Thyroid gland (tissue), 4 donors: ENCODE measurements around the gene SGIP1.

Experiments
- POLR2A ChIP-seq, 2 donors: fragments of 450-650 bp; IDR thresholded peaks; one replicate each; pipeline ENCODE4 v1.6.1; 2017; ENCODE audit warnings: antibody characterized with exemption in 2 of 2, mild to moderate bottlenecking in 2 of 2, moderate library complexity in 1 of 2
- TF ChIP-seq, protein P1 (sequence below), 6 experiments: fragments of 200-600 bp in 3 of 6; fragments of 450-650 bp in 3 of 6; sonication (generic) in 3 of 6; IDR thresholded peaks; one replicate each; pipeline ENCODE4 v1.5.1; 2016 to 2019; ENCODE audit warnings: antibody characterized with exemption in 6 of 6, mild to moderate bottlenecking in 2 of 6, inconsistent platforms in 1 of 6, moderate library complexity in 1 of 6

DNA sequence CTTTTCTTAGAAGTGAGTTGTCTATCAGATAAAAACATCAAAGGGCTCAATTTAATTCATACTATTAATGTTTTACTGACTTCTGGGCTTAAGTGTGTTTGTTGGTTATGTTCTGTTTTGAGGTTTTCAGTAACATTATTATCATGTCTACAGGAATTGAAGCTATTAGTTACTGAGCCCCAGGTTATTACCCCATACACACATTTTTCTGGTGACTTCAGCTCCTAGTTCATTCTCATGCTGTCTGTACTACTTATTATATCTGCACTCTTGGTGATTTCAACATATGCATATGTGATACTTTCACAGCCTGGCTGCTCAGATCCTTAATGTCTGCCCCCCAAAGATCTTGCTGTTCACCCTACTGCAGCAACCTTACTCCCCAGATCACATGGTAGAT is 27.0 kb upstream of the SGIP1 start:
- TF ChIP-seq, protein P1, sequence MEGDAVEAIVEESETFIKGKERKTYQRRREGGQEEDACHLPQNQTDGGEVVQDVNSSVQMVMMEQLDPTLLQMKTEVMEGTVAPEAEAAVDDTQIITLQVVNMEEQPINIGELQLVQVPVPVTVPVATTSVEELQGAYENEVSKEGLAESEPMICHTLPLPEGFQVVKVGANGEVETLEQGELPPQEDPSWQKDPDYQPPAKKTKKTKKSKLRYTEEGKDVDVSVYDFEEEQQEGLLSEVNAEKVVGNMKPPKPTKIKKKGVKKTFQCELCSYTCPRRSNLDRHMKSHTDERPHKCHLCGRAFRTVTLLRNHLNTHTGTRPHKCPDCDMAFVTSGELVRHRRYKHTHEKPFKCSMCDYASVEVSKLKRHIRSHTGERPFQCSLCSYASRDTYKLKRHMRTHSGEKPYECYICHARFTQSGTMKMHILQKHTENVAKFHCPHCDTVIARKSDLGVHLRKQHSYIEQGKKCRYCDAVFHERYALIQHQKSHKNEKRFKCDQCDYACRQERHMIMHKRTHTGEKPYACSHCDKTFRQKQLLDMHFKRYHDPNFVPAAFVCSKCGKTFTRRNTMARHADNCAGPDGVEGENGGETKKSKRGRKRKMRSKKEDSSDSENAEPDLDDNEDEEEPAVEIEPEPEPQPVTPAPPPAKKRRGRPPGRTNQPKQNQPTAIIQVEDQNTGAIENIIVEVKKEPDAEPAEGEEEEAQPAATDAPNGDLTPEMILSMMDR (IDR thresholded peaks at IDR 0.05): no peak
- no peak for TF ChIP-seq POLR2A (IDR thresholded peaks at IDR 0.05)
